ENCODE results near the gene CUEDC1. TPM values are rescaled to one million over a fixed set of nuclear protein-coding genes. Genes with fewer than 3 reads are reported as not detected.

CUEDC1 gene
- total and polyA plus RNA-seq, 2 of the 13 experiments (the other 11 are each of a cell fraction or from before 2014, with no cell fraction given), result 7.4 to 12.9 TPM

- TF ChIP-seq HBP1 (CRISPR knock-in tag; IDR thresholded peaks at IDR 0.05; ENCODE audit: low read depth) (no peak), ZMYM4 (CRISPR knock-in tag; IDR thresholded peaks at IDR 0.05) (0 out of 2 replicates have a peak, but pooled peaks have one; percentile 24), ESRRA (CRISPR knock-in tag; IDR thresholded peaks at IDR 0.05; ENCODE audit: low read depth) (peak; percentile 87), FOXC1 (CRISPR knock-in tag; IDR thresholded peaks at IDR 0.05; ENCODE audit: borderline replicate concordance) (no peak), EP300 (IDR thresholded peaks at IDR 0.05; ENCODE audit: low read depth in 2 of 2, low read length in 2 of 2) (no peak), EP300 (CRISPR knock-in tag; IDR thresholded peaks at IDR 0.05; ENCODE audit: borderline replicate concordance) (0 out of 2 replicates have a peak, but pooled peaks have one; percentile 30), ZNF747 (CRISPR knock-in tag; IDR thresholded peaks at IDR 0.05; ENCODE audit: borderline replicate concordance) (no peak), SRF (IDR thresholded peaks at IDR 0.05; ENCODE audit: low read depth, low read length) (no peak), HDAC2 (CRISPR knock-in tag; IDR thresholded peaks at IDR 0.05) (peak; percentile 58; the same call in 1 of the 2 replicates), ZNF713 (CRISPR knock-in tag; IDR thresholded peaks at IDR 0.05) (no peak), ZFX (CRISPR knock-in tag; IDR thresholded peaks at IDR 0.05; ENCODE audit: low read depth) (no peak), TFE3 (CRISPR knock-in tag; IDR thresholded peaks at IDR 0.05) (peak; percentile 46; the same call in 1 of the 2 replicates), SOX5 (CRISPR knock-in tag; IDR thresholded peaks at IDR 0.05; ENCODE audit: borderline replicate concordance) (peak; percentile 28; the same call in 1 of the 2 replicates), KLF15 (CRISPR knock-in tag; IDR thresholded peaks at IDR 0.05; ENCODE audit: borderline replicate concordance) (no peak), ZBTB8A (CRISPR knock-in tag; IDR thresholded peaks at IDR 0.05; ENCODE audit: borderline replicate concordance, low read depth) (no peak), REPIN1 (CRISPR knock-in tag; IDR thresholded peaks at IDR 0.05; ENCODE audit: borderline replicate concordance, low read depth) (no peak), ZNF780A (CRISPR knock-in tag; IDR thresholded peaks at IDR 0.05) (no peak), ZKSCAN1 (IDR thresholded peaks at IDR 0.05; ENCODE audit: low read length) (no peak), ZNF562 (CRISPR knock-in tag; IDR thresholded peaks at IDR 0.05; ENCODE audit: borderline replicate concordance) (no peak)
- TF ChIP-seq, protein P1, sequence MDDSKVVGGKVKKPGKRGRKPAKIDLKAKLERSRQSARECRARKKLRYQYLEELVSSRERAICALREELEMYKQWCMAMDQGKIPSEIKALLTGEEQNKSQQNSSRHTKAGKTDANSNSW (CRISPR knock-in tag; IDR thresholded peaks at IDR 0.05; ENCODE audit: borderline replicate concordance), result no peak
- TF ChIP-seq, protein P2, sequence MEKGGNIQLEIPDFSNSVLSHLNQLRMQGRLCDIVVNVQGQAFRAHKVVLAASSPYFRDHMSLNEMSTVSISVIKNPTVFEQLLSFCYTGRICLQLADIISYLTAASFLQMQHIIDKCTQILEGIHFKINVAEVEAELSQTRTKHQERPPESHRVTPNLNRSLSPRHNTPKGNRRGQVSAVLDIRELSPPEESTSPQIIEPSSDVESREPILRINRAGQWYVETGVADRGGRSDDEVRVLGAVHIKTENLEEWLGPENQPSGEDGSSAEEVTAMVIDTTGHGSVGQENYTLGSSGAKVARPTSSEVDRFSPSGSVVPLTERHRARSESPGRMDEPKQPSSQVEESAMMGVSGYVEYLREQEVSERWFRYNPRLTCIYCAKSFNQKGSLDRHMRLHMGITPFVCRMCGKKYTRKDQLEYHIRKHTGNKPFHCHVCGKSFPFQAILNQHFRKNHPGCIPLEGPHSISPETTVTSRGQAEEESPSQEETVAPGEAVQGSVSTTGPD (CRISPR knock-in tag; IDR thresholded peaks at IDR 0.05), result no peak
- TF ChIP-seq, protein P3, sequence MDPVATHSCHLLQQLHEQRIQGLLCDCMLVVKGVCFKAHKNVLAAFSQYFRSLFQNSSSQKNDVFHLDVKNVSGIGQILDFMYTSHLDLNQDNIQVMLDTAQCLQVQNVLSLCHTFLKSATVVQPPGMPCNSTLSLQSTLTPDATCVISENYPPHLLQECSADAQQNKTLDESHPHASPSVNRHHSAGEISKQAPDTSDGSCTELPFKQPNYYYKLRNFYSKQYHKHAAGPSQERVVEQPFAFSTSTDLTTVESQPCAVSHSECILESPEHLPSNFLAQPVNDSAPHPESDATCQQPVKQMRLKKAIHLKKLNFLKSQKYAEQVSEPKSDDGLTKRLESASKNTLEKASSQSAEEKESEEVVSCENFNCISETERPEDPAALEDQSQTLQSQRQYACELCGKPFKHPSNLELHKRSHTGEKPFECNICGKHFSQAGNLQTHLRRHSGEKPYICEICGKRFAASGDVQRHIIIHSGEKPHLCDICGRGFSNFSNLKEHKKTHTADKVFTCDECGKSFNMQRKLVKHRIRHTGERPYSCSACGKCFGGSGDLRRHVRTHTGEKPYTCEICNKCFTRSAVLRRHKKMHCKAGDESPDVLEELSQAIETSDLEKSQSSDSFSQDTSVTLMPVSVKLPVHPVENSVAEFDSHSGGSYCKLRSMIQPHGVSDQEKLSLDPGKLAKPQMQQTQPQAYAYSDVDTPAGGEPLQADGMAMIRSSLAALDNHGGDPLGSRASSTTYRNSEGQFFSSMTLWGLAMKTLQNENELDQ (CRISPR knock-in tag; IDR thresholded peaks at IDR 0.05; ENCODE audit: borderline replicate concordance), result no peak
- TF ChIP-seq, protein P4, sequence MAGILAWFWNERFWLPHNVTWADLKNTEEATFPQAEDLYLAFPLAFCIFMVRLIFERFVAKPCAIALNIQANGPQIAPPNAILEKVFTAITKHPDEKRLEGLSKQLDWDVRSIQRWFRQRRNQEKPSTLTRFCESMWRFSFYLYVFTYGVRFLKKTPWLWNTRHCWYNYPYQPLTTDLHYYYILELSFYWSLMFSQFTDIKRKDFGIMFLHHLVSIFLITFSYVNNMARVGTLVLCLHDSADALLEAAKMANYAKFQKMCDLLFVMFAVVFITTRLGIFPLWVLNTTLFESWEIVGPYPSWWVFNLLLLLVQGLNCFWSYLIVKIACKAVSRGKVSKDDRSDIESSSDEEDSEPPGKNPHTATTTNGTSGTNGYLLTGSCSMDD (CRISPR knock-in tag; IDR thresholded peaks at IDR 0.05), result no peak
Observed at GRCh38 chr17:57953219-57953618, 2.0 kb downstream of the CUEDC1 start (continued).

Measured in HepG2 (cell line).